ENCODE measurements around the gene CPOX. TPM values are rescaled to one million over a fixed set of nuclear protein-coding genes. Genes with fewer than 3 reads are reported as not detected.
A peak's percentile ranks its signal among the peaks of the same experiment; 100 is the strongest.

Gene CPOX
- total RNA-seq, 1 experiment from 2014 or later, result 19.9 TPM

GRCh38 chr3:98599647-98600411 lies 6.4 kb upstream of the CPOX start:
- CTCF ChIA-PET, result interaction anchor here (1.6 kb wide), 1 partner anchor 214 kb away, joined by 3 read pairs; no protein-coding TSS in a partner anchor
- no TSS peak for BruUV-seq (replicated peaks)
- no peak for TF ChIP-seq CTCF (IDR thresholded peaks at IDR 0.05; ENCODE audit: unreplicated experiment)
- Mint-ChIP-seq H3K27ac (ENCODE audit: unreplicated experiment) (no peak overlapping the region), H3K36me3 (ENCODE audit: insufficient read depth, unreplicated experiment) (no peaks in the 10 kb centered on the region), H3K9me3 (ENCODE audit: low read depth, unreplicated experiment) (no peaks in the 10 kb centered on the region), H3K27me3 (ENCODE audit: unreplicated experiment) (no peaks in the 10 kb centered on the region), H3K4me1 (ENCODE audit: low read depth, unreplicated experiment) (no peaks in the 10 kb centered on the region), H3K4me3 (ENCODE audit: low read depth, unreplicated experiment) (no peak overlapping the region)
- no peak for DNase-seq
- intact Hi-C loops (cut with micrococcal nuclease; ENCODE audit: unreplicated experiment), result loop anchor here (5.0 kb wide), 1 partner anchor 192 kb away; no protein-coding TSS in a partner anchor

DNA sequence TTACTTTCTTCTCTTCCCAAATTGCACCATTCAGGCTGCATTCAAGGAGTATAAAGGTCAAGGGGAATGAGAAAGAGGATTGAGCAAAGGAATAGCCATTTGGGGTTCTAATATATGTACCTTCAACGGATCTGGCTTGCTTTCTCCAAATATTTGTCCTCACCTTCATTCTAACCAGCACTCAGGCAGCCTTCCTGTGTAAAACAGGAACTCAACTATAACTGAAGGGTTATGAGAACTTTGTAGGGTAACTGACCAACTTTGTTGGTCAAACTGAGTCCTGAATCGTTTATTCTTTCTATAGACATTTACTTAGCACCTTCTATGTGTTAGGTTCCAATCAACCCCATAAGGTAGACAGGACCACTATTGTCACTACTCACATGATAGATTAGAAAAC lies 5.1 kb upstream of the CPOX start:
- intact Hi-C loops (cut with micrococcal nuclease; ENCODE audit: unreplicated experiment), result no loop called here
- no TSS peak for BruUV-seq (replicated peaks)

DNA sequence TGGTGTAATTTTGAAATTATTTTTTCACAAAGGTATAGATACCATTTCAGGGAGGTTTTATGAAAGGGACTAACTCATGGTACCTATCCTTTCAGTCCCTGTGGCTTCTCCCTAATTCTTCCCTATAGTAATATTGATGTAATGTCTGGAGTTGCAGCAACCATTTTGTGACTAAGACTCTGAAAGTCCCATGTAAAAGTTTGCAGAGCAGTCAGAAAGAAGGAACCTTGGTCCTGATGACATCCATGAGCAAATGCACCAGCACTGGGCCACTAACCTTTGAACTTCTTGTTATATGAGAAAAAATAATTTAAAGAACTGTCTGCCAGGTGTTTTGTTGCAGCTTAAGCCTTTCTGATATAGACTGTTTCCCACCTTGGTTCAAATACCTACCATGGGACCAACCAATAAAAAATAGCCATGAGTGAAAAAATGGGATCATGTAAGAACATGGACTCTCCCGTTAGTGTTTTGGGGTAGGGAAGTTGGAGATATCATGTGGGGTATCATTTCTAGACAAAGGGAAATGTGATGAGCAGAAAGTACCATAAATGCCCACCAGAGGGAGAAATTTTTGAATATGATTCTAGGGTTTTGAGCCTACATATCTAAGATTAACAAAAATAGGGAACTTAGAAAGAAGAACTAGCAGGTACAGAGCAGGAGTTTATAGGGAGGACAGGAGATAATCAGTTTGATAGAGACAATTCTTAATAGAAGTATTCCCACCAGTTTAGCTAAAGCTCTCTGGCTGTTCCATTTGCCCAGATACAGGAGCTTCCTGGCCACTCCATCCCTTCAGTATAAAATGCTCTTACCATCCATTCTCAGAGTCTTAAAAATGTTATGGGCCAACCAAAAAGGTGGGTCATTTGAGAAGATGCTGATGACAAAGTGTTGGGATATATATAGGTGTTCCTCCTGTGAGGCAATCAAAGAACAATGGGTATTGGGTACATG lies 3.4 kb upstream of the CPOX start:
- no TSS peak for BruUV-seq (replicated peaks)
- Mint-ChIP-seq H3K27me3 (ENCODE audit: unreplicated experiment) (no peaks in the 10 kb centered on the region), H3K4me3 (ENCODE audit: low read depth, unreplicated experiment) (no peak overlapping the region), H3K27ac (ENCODE audit: unreplicated experiment) (no peak overlapping the region), H3K36me3 (ENCODE audit: insufficient read depth, unreplicated experiment) (peaks cover 16% of the 10 kb centered on the region), H3K4me1 (ENCODE audit: low read depth, unreplicated experiment) (peaks cover 13% of the 10 kb centered on the region), H3K9me3 (ENCODE audit: low read depth, unreplicated experiment) (no peaks in the 10 kb centered on the region)
- intact Hi-C loops (cut with micrococcal nuclease; ENCODE audit: unreplicated experiment), result no loop called here
- no peak for TF ChIP-seq CTCF (IDR thresholded peaks at IDR 0.05; ENCODE audit: unreplicated experiment)
- DNase-seq, result peak; percentile 32
- CTCF ChIA-PET, result interaction anchor here (0.9 to 1.3 kb wide), 2 partner anchors 61 to 221 kb away, joined by 3 read pairs; no protein-coding TSS in a partner anchor

More for the DNA sequence above, 5.1 kb upstream of the CPOX start:
- Mint-ChIP-seq H3K4me1 (ENCODE audit: low read depth, unreplicated experiment) (no peaks in the 10 kb centered on the region), H3K4me3 (ENCODE audit: low read depth, unreplicated experiment) (no peak overlapping the region), H3K27ac (ENCODE audit: unreplicated experiment) (no peak overlapping the region), H3K9me3 (ENCODE audit: low read depth, unreplicated experiment) (no peaks in the 10 kb centered on the region), H3K36me3 (ENCODE audit: insufficient read depth, unreplicated experiment) (peaks cover 7% of the 10 kb centered on the region), H3K27me3 (ENCODE audit: unreplicated experiment) (no peaks in the 10 kb centered on the region)
- no peak for TF ChIP-seq CTCF (IDR thresholded peaks at IDR 0.05; ENCODE audit: unreplicated experiment)
- CTCF ChIA-PET, result interaction anchor here (1.3 kb wide), 1 partner anchor 219 kb away, joined by 3 read pairs; no protein-coding TSS in a partner anchor
- no peak for DNase-seq

DNA sequence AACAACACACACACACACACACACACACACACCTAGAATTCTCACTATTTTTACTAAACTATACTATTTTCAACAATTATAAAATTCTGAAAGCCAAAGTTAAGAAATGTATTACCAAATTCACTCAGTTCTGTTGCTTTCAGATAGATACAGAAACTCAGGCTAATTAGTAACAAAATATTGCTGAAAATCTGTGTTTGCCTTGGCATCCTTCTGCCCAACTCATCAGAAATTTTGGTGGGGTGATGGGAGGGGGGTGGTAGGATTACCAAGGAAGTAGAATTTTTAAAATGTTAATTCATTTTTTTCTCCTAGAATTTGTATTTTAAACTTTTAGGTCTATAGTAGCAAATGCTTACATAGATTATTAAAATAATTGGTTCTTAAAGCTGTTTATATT lies 2.7 kb upstream of the CPOX start:
- Mint-ChIP-seq H3K9me3 (ENCODE audit: low read depth, unreplicated experiment) (no peaks in the 10 kb centered on the region), H3K27me3 (ENCODE audit: unreplicated experiment) (no peaks in the 10 kb centered on the region), H3K27ac (ENCODE audit: unreplicated experiment) (no peak overlapping the region), H3K4me1 (ENCODE audit: low read depth, unreplicated experiment) (peaks cover 14% of the 10 kb centered on the region), H3K4me3 (ENCODE audit: low read depth, unreplicated experiment) (no peak overlapping the region), H3K36me3 (ENCODE audit: insufficient read depth, unreplicated experiment) (peaks cover 16% of the 10 kb centered on the region)
- no TSS peak for BruUV-seq (replicated peaks)
- no peak for TF ChIP-seq CTCF (IDR thresholded peaks at IDR 0.05; ENCODE audit: unreplicated experiment)
- CTCF ChIA-PET, result interaction anchor here (0.9 kb wide), 1 partner anchor 61 kb away, joined by 3 read pairs; no protein-coding TSS in a partner anchor
- intact Hi-C loops (cut with micrococcal nuclease; ENCODE audit: unreplicated experiment), result no loop called here
- DNase-seq, result no peak

All from Calu3 (cell line).